Hepatocyte (in vitro differentiated cells): ENCODE results near the gene ALDH7A1. TPM values are rescaled to one million over a fixed set of nuclear protein-coding genes. Genes with fewer than 3 reads are reported as not detected.

Source experiments
- DNase-seq: peaks from one replicate; pipeline ENCODE4 v3.0.0-alpha.2; 2016; ENCODE audit warnings: low spot score
- H2AFZ ChIP-seq: fragments of 200-600 bp; sonication (generic); 2 replicates; pipeline ENCODE4 v1.6.0; 2016; ENCODE audit warnings: antibody characterized with exemption, mild to moderate bottlenecking
- H3K27ac ChIP-seq: fragments of 200-600 bp; sonication (generic); 2 replicates; pipeline ENCODE4 v1.5.1; 2016; ENCODE audit warnings: mild to moderate bottlenecking
- H3K27me3 ChIP-seq: fragments of 200-600 bp; sonication (generic); 2 replicates; pipeline ENCODE4 v1.6.1; 2016
- H3K36me3 ChIP-seq: fragments of 200-600 bp; sonication (generic); replicated peaks from 2 replicates; pipeline ENCODE4 v1.5.1; 2016; ENCODE audit warnings: low read depth; ENCODE audit not compliant: insufficient read depth
- H3K4me1 ChIP-seq: fragments of 200-600 bp; sonication (generic); 2 replicates; pipeline ENCODE4 v1.5.1; 2016; ENCODE audit warnings: mild to moderate bottlenecking, moderate library complexity; ENCODE audit not compliant: insufficient read depth
- H3K4me2 ChIP-seq: fragments of 200-600 bp; sonication (generic); 2 replicates; pipeline ENCODE4 v1.6.0; 2016
- H3K4me3 ChIP-seq: fragments of 200-600 bp; sonication (generic); 2 replicates; pipeline ENCODE4 v1.5.1; 2016; ENCODE audit warnings: mild to moderate bottlenecking
- H3K79me2 ChIP-seq: fragments of 200-600 bp; sonication (generic); 2 replicates; pipeline ENCODE4 v1.6.0; 2017; ENCODE audit warnings: mild to moderate bottlenecking
- H3K9me2 ChIP-seq: fragments of 200-600 bp; sonication (generic); replicated peaks from 2 replicates; pipeline ENCODE4 v1.6.0; 2017; ENCODE audit warnings: mild to moderate bottlenecking; ENCODE audit not compliant: insufficient read depth
- H3K9me3 ChIP-seq: fragments of 200-600 bp; sonication (generic); 2 replicates; pipeline ENCODE4 v1.5.1; 2016; ENCODE audit warnings: low read depth, mild to moderate bottlenecking
- H4K20me1 ChIP-seq: fragments of 200-600 bp; sonication (generic); 2 replicates; pipeline ENCODE4 v1.6.0; 2016; ENCODE audit warnings: mild to moderate bottlenecking; ENCODE audit not compliant: insufficient read depth, poor library complexity, severe bottlenecking
- CTCF ChIP-seq: fragments of 200-600 bp; sonication (generic); IDR thresholded peaks from 2 replicates; pipeline ENCODE4 v1.5.1; 2016; ENCODE audit warnings: antibody characterized with exemption, mild to moderate bottlenecking; ENCODE audit not compliant: poor library complexity
- EZH2 ChIP-seq: fragments of 200-600 bp; sonication (generic); IDR thresholded peaks from 2 replicates; pipeline ENCODE4 v1.6.1; 2016; ENCODE audit warnings: antibody characterized with exemption, mild to moderate bottlenecking, borderline replicate concordance
- EZH2phosphoT487 ChIP-seq: fragments of 200-600 bp; sonication (generic); IDR thresholded peaks from one replicate; pipeline ENCODE4 v1.6.1; 2018; ENCODE audit warnings: antibody characterized with exemption, mild to moderate bottlenecking, low read depth, moderate library complexity; ENCODE audit not compliant: unreplicated experiment, severe bottlenecking
- WGBS: methylation state at CpG from one replicate; pipeline ENCODE4 v1.1.6; 2016; ENCODE audit warnings: low lambda C conversion rate; ENCODE audit errors: missing lambda C conversion rate; 5-methylcytosine and 5-hydroxymethylcytosine counted together
- polyA plus RNA-seq: library from polyadenylated mRNA; unstranded; fragments of >200 nt; fragmentation: Nextera tagmentation; extraction: Ambion mirVana; gene quantifications from 2 replicates; pipeline ENCODE4 v1.2.1, GENCODE V29; 2016
- total RNA-seq: library from RNA; depleted of rRNA; stranded (reverse); fragments of >200 nt; gene quantifications from 2 replicates; pipeline ENCODE4 v1.2.3, GENCODE V29; 2014

Gene ALDH7A1
- total and polyA plus RNA-seq, 2 experiments from 2014 or later, result 50.0 to 107 TPM

- Histone ChIP-seq H3K9me2 (no peaks in the 10 kb centered on the region), H3K4me1 (no peaks in the 10 kb centered on the region), H3K79me2 (no peaks in the 10 kb centered on the region), H2AFZ (no peak overlapping the region), H3K9me3 (no peaks in the 10 kb centered on the region), H4K20me1 (no peaks in the 10 kb centered on the region), H3K36me3 (no peaks in the 10 kb centered on the region), H3K27me3 (no peaks in the 10 kb centered on the region), H3K4me3 (no peak overlapping the region), H3K27ac (no peak overlapping the region), H3K4me2 (no peak overlapping the region)
- WGBS, result 88% methylated on average over 1 of the region's 1 CpG
- DNase-seq, result no peak
- no peak for TF ChIP-seq CTCF
- TF ChIP-seq EZH2, result no peak
- no peak for TF ChIP-seq EZH2phosphoT487
These were observed 41.9 kb upstream of the ALDH7A1 start for GRCh38 chr5:126636956-126637355.

GRCh38 chr5:126635585-126635984, 40.6 kb upstream of the ALDH7A1 start:
- Histone ChIP-seq H4K20me1 (no peaks in the 10 kb centered on the region), H3K9me2 (no peaks in the 10 kb centered on the region), H3K4me2 (no peak overlapping the region), H3K36me3 (no peaks in the 10 kb centered on the region), H3K27ac (no peak overlapping the region), H3K79me2 (no peaks in the 10 kb centered on the region), H3K4me1 (no peaks in the 10 kb centered on the region), H3K4me3 (no peak overlapping the region), H2AFZ (no peak overlapping the region), H3K9me3 (no peaks in the 10 kb centered on the region), H3K27me3 (no peaks in the 10 kb centered on the region)
- no peak for DNase-seq
- WGBS, result 93% methylated on average over 3 of the region's 3 CpGs
- TF ChIP-seq CTCF (no peak), EZH2 (no peak), EZH2phosphoT487 (no peak)

- WGBS, result 92% methylated on average over 4 of the region's 4 CpGs
- Histone ChIP-seq H3K4me2 (no peak overlapping the region), H3K79me2 (no peaks in the 10 kb centered on the region), H3K4me1 (no peaks in the 10 kb centered on the region), H3K27me3 (no peaks in the 10 kb centered on the region), H3K27ac (no peak overlapping the region), H4K20me1 (no peaks in the 10 kb centered on the region), H3K4me3 (no peak overlapping the region), H3K9me3 (no peaks in the 10 kb centered on the region), H3K9me2 (no peaks in the 10 kb centered on the region), H3K36me3 (no peaks in the 10 kb centered on the region), H2AFZ (no peak overlapping the region)
- TF ChIP-seq CTCF, result no peak
- DNase-seq, result no peak
These were observed 38.5 kb upstream of the ALDH7A1 start for GRCh38 chr5:126633552-126633951.

- Histone ChIP-seq H3K4me3 (no peak overlapping the region), H3K4me2 (no peak overlapping the region), H3K27ac (no peak overlapping the region), H3K36me3 (no peaks in the 10 kb centered on the region), H3K9me2 (no peaks in the 10 kb centered on the region), H3K79me2 (no peaks in the 10 kb centered on the region), H2AFZ (no peak overlapping the region), H3K4me1 (no peaks in the 10 kb centered on the region), H3K9me3 (no peaks in the 10 kb centered on the region), H3K27me3 (no peaks in the 10 kb centered on the region), H4K20me1 (no peaks in the 10 kb centered on the region)
- DNase-seq, result no peak
- TF ChIP-seq EZH2 (no peak), EZH2phosphoT487 (no peak), CTCF (no peak)
- 67% methylated on average over 3 of the region's 3 CpGs for WGBS
These were observed 36.9 kb upstream of the ALDH7A1 start for GRCh38 chr5:126631920-126632319.
